ENCODE results near the gene DOCK10.

DOCK10 gene

GRCh38 chr2:224813578-224813977, 228.7 kb downstream of the DOCK10 start:
- Histone ChIP-seq H3K36me3 (ENCODE audit: control insufficient read depth in 5 of 5, insufficient read depth in 5 of 5, low read length in 5 of 5) (peaks cover 0 to 8% (median 0%) of the 10 kb centered on the region in 5 donors), H3K9me3 (ENCODE audit: control insufficient read depth in 5 of 5, low read length in 5 of 5) (no peaks in the 10 kb centered on the region), H3K4me3 (ENCODE audit: low read depth in 1 of 5, low read length in 5 of 5) (no peak overlapping the region), H3K9ac (ENCODE audit: low read length in 5 of 5) (no peak overlapping the region), H3K27ac (ENCODE audit: low read depth, low read length) (no peak overlapping the region), H3K4me1 (ENCODE audit: control insufficient read depth in 5 of 5, insufficient read depth in 5 of 5, low read length in 5 of 5) (peaks cover 0 to 5% (median 0%) of the 10 kb centered on the region in 5 donors), H3K27me3 (ENCODE audit: control insufficient read depth in 5 of 5, insufficient read depth in 4 of 5, low read length in 5 of 5) (no peaks in the 10 kb centered on the region)

- Histone ChIP-seq H3K4me3 (ENCODE audit: low read depth in 1 of 5, low read length in 5 of 5) (no peak overlapping the region), H3K9me3 (ENCODE audit: control insufficient read depth in 5 of 5, low read length in 5 of 5) (no peaks in the 10 kb centered on the region), H3K9ac (ENCODE audit: low read length in 5 of 5) (no peak overlapping the region), H3K27me3 (ENCODE audit: control insufficient read depth in 5 of 5, insufficient read depth in 4 of 5, low read length in 5 of 5) (no peaks in the 10 kb centered on the region), H3K4me1 (ENCODE audit: control insufficient read depth in 5 of 5, insufficient read depth in 5 of 5, low read length in 5 of 5) (peaks cover 0 to 5% (median 4%) of the 10 kb centered on the region in 5 donors), H3K36me3 (ENCODE audit: control insufficient read depth in 5 of 5, insufficient read depth in 5 of 5, low read length in 5 of 5) (peaks cover 0 to 11% (median 0%) of the 10 kb centered on the region in 5 donors), H3K27ac (ENCODE audit: low read depth, low read length) (no peak overlapping the region)
These were observed 234.9 kb downstream of the DOCK10 start for GRCh38 chr2:224807153-224807964.

DNA sequence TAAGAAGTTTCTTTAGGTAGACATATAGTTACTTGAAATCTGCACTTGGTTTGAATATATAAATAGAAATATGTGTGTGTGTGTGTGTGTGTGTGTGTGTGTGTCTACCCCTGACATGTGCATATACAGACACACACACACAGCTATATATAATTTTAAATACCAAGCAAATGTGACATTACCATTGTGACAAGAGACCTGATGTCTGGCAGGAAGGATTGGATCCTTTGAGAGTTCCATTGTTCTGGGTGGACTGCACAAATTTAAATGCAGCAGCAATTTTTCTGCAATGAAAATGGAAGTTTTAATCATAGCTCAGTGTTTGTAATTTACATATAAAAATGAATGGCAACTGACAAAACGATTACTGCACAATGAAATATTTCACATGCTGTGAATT, 238.3 kb downstream of the DOCK10 start:
- no peak overlapping the region for H3K4me3 ChIP-seq (ENCODE audit: low read depth in 1 of 5, low read length in 5 of 5)
- no peak overlapping the region for H3K27ac ChIP-seq (ENCODE audit: low read depth, low read length)
- peaks cover 0 to 12% (median 5%) of the 10 kb centered on the region in 5 donors for H3K36me3 ChIP-seq (ENCODE audit: control insufficient read depth in 5 of 5, insufficient read depth in 5 of 5, low read length in 5 of 5)
- no peaks in the 10 kb centered on the region for H3K27me3 ChIP-seq (ENCODE audit: control insufficient read depth in 5 of 5, insufficient read depth in 4 of 5, low read length in 5 of 5)
- H3K9me3 ChIP-seq (ENCODE audit: control insufficient read depth in 5 of 5, low read length in 5 of 5) = no peaks in the 10 kb centered on the region
- H3K9ac ChIP-seq (ENCODE audit: low read length in 5 of 5) = no peak overlapping the region
- peaks cover 0 to 4% (median 3%) of the 10 kb centered on the region in 5 donors for H3K4me1 ChIP-seq (ENCODE audit: control insufficient read depth in 5 of 5, insufficient read depth in 5 of 5, low read length in 5 of 5)

DNA sequence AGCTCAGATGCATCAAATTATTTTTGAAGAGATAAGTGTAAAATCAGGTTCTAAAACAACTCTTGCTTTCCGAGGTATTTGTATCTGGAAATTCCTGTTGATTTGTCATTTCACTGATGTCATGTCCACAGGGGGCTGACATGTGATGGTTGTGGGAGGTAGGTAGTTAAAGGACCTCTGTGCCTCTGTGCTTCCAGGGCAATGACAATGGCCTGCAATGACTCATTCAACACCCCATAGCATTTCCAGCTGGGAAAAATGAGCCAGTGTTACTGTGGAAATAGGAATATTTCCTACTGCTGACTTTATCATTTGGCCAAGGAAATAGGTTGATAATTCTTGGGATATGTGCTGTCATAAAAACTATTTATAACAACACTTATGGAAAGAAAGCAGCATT, 239.9 kb downstream of the DOCK10 start:
- peaks cover 0 to 17% (median 5%) of the 10 kb centered on the region in 5 donors for H3K36me3 ChIP-seq (ENCODE audit: control insufficient read depth in 5 of 5, insufficient read depth in 5 of 5, low read length in 5 of 5)

GRCh38 chr2:224801360-224801759, 240.9 kb downstream of the DOCK10 start:
- no peaks in the 10 kb centered on the region for H3K9me3 ChIP-seq (ENCODE audit: control insufficient read depth in 5 of 5, low read length in 5 of 5)
- peak overlapping the region; percentile 38 for H3K27ac ChIP-seq (ENCODE audit: low read depth, low read length)
- H3K36me3 ChIP-seq (ENCODE audit: control insufficient read depth in 5 of 5, insufficient read depth in 5 of 5, low read length in 5 of 5) = peaks cover 0 to 17% (median 5%) of the 10 kb centered on the region in 5 donors

More for the DNA sequence above, 239.9 kb downstream of the DOCK10 start:
- H3K4me1 ChIP-seq (ENCODE audit: control insufficient read depth in 5 of 5, insufficient read depth in 5 of 5, low read length in 5 of 5) = peaks cover 0 to 11% (median 4%) of the 10 kb centered on the region in 5 donors
- no peaks in the 10 kb centered on the region for H3K9me3 ChIP-seq (ENCODE audit: control insufficient read depth in 5 of 5, low read length in 5 of 5)
- no peaks in the 10 kb centered on the region for H3K27me3 ChIP-seq (ENCODE audit: control insufficient read depth in 5 of 5, insufficient read depth in 4 of 5, low read length in 5 of 5)
- peak overlapping the region; percentile 63 for H3K27ac ChIP-seq (ENCODE audit: low read depth, low read length)
- no peak overlapping the region for H3K4me3 ChIP-seq (ENCODE audit: low read depth in 1 of 5, low read length in 5 of 5)
- no peak overlapping the region for H3K9ac ChIP-seq (ENCODE audit: low read length in 5 of 5)

DNA sequence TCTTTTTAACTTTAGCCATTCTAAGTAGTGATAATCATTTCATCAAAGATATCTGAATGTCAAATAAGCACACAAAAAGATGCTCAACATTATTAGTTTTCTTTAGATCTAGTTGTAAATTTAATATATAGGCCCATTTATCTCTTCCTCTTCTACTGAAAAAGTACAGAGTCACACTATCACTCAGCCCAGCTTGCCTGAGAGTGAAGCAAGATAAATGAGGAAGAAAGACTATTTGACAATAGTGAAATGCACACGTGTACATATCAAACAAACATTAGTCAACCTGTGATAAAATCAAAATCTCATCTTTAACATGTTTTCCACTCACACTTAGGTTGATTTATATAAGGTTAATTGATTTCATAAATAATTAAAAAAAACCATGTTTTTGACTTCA, 242.6 kb downstream of the DOCK10 start:
- Histone ChIP-seq H3K9me3 (ENCODE audit: control insufficient read depth in 5 of 5, low read length in 5 of 5) (no peaks in the 10 kb centered on the region), H3K36me3 (ENCODE audit: control insufficient read depth in 5 of 5, insufficient read depth in 5 of 5, low read length in 5 of 5) (peaks cover 0 to 17% (median 5%) of the 10 kb centered on the region in 5 donors), H3K27me3 (ENCODE audit: control insufficient read depth in 5 of 5, insufficient read depth in 4 of 5, low read length in 5 of 5) (no peaks in the 10 kb centered on the region), H3K4me3 (ENCODE audit: low read depth in 1 of 5, low read length in 5 of 5) (no peak overlapping the region), H3K4me1 (ENCODE audit: control insufficient read depth in 5 of 5, insufficient read depth in 5 of 5, low read length in 5 of 5) (peaks cover 0 to 11% (median 4%) of the 10 kb centered on the region in 5 donors), H3K9ac (ENCODE audit: low read length in 5 of 5) (no peak overlapping the region), H3K27ac (ENCODE audit: low read depth, low read length) (no peak overlapping the region)

More at GRCh38 chr2:224801360-224801759, 240.9 kb downstream of the DOCK10 start:
- Histone ChIP-seq H3K9ac (ENCODE audit: low read length in 5 of 5) (no peak overlapping the region), H3K27me3 (ENCODE audit: control insufficient read depth in 5 of 5, insufficient read depth in 4 of 5, low read length in 5 of 5) (no peaks in the 10 kb centered on the region), H3K4me1 (ENCODE audit: control insufficient read depth in 5 of 5, insufficient read depth in 5 of 5, low read length in 5 of 5) (peaks cover 0 to 11% (median 4%) of the 10 kb centered on the region in 5 donors), H3K4me3 (ENCODE audit: low read depth in 1 of 5, low read length in 5 of 5) (no peak overlapping the region)

DNA sequence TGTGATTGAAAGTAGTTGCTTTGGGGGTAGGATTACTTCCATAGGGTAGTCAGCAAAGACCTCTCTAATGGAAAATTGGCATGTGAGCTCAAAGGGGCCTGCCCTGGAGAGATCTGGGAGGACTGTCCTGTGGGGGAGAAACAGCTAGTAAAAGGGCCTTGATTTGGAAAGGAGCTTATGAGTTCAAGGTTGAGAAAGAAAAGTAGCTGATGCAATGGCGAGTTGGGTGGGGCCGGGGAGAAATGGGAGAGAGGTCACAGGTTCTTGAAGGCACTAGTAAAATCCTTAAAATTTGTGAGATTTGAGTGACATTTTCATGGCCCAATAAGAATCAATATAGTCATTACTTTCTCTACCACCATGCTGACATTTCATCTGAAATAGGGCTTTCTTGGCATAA, 244.1 kb downstream of the DOCK10 start:
- no peaks in the 10 kb centered on the region for H3K9me3 ChIP-seq (ENCODE audit: control insufficient read depth in 5 of 5, low read length in 5 of 5)
- H3K27me3 ChIP-seq (ENCODE audit: control insufficient read depth in 5 of 5, insufficient read depth in 4 of 5, low read length in 5 of 5) = no peaks in the 10 kb centered on the region
- H3K36me3 ChIP-seq (ENCODE audit: control insufficient read depth in 5 of 5, insufficient read depth in 5 of 5, low read length in 5 of 5) = peaks cover 0 to 11% (median 5%) of the 10 kb centered on the region in 5 donors

DNA sequence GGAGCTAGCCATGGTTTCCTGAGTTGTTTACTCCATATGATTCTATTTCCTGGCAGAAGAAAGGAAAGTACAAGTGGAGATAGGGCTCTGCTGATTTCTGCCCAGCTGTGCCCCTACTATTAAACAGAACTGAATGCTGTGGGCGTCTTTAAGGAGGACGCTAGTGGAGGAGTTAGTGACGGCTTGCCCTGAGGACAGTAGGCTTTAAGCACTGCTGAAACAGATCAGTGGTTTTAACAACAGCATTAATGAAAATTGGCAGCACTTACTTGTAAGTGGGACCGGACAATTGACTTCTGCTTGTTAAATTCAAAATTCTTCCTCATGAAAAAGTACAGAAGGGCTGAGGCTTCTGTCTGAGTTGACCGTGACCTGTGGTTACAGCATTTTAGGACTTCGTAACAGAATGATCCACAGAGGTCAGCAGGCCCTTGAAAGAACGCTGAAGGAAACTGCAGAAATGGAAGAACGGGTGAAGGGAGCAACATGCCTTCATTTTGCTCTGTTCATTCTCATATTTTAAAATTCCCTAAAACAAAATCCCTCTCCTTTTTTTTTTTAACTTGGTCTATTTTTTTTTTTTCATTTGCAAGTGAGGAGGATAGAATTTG, 245.5 kb downstream of the DOCK10 start:
- Histone ChIP-seq H3K9ac (ENCODE audit: low read length in 5 of 5) (no peak overlapping the region), H3K4me3 (ENCODE audit: low read depth in 1 of 5, low read length in 5 of 5) (no peak overlapping the region), H3K4me1 (ENCODE audit: control insufficient read depth in 5 of 5, insufficient read depth in 5 of 5, low read length in 5 of 5) (peaks cover 0 to 18% (median 0%) of the 10 kb centered on the region in 5 donors), H3K27me3 (ENCODE audit: control insufficient read depth in 5 of 5, insufficient read depth in 4 of 5, low read length in 5 of 5) (no peaks in the 10 kb centered on the region), H3K9me3 (ENCODE audit: control insufficient read depth in 5 of 5, low read length in 5 of 5) (no peaks in the 10 kb centered on the region), H3K27ac (ENCODE audit: low read depth, low read length) (no peak overlapping the region), H3K36me3 (ENCODE audit: control insufficient read depth in 5 of 5, insufficient read depth in 5 of 5, low read length in 5 of 5) (peaks cover 0 to 11% (median 5%) of the 10 kb centered on the region in 5 donors)

More for the DNA sequence above, 244.1 kb downstream of the DOCK10 start:
- Histone ChIP-seq H3K27ac (ENCODE audit: low read depth, low read length) (no peak overlapping the region), H3K4me1 (ENCODE audit: control insufficient read depth in 5 of 5, insufficient read depth in 5 of 5, low read length in 5 of 5) (peaks cover 0 to 18% (median 4%) of the 10 kb centered on the region in 5 donors), H3K4me3 (ENCODE audit: low read depth in 1 of 5, low read length in 5 of 5) (no peak overlapping the region), H3K9ac (ENCODE audit: low read length in 5 of 5) (no peak overlapping the region)

DNA sequence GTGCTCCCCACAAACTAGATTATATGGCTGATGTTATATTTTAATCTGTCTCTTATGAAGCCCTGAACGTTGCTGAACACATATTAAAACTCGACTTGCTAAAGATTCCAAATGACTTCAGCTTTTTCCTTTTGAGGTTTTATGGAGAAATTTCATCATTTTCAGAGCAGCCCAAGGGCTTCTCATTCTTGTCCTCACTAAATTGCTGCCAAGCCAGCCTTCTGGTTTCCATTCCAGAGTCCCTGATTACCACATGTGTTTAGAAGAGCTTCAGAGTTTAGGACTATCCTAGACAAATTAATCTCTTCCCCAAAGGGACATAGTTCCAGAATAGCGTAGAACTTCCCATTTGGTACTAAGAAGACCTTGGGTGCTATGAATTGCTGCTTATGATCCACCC, 248.3 kb downstream of the DOCK10 start:
- Histone ChIP-seq H3K36me3 (ENCODE audit: control insufficient read depth in 5 of 5, insufficient read depth in 5 of 5, low read length in 5 of 5) (peaks cover 0 to 9% (median 3%) of the 10 kb centered on the region in 5 donors), H3K27ac (ENCODE audit: low read depth, low read length) (peak overlapping the region; percentile 48)

DNA sequence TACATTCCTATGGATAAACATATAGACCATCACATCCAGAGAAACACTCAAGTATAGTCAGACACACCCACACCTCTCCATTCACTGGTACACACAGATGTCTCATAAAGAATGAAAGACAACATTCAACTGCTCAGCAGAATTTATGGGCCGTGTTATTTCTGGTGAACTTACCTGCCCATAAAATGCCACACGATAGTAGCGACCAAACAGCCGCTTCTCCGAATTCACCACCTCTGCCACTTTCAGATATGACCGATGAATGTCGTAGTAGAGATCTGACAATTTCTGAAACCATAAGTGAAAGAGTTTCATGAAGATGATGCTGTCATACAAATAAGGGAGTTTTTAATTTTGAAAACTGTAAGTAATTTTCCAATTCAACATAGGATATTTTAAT, 255.4 kb downstream of the DOCK10 start:
- no peak overlapping the region for H3K9ac ChIP-seq (ENCODE audit: low read length in 5 of 5)
- no peaks in the 10 kb centered on the region for H3K4me1 ChIP-seq (ENCODE audit: control insufficient read depth in 5 of 5, insufficient read depth in 5 of 5, low read length in 5 of 5)
- no peak overlapping the region for H3K27ac ChIP-seq (ENCODE audit: low read depth, low read length)
- no peaks in the 10 kb centered on the region for H3K27me3 ChIP-seq (ENCODE audit: control insufficient read depth in 5 of 5, insufficient read depth in 4 of 5, low read length in 5 of 5)
- H3K9me3 ChIP-seq (ENCODE audit: control insufficient read depth in 5 of 5, low read length in 5 of 5) = no peaks in the 10 kb centered on the region
- peaks cover 0 to 26% (median 4%) of the 10 kb centered on the region in 5 donors for H3K36me3 ChIP-seq (ENCODE audit: control insufficient read depth in 5 of 5, insufficient read depth in 5 of 5, low read length in 5 of 5)
- no peak overlapping the region for H3K4me3 ChIP-seq (ENCODE audit: low read depth in 1 of 5, low read length in 5 of 5)

More for the DNA sequence above, 248.3 kb downstream of the DOCK10 start:
- Histone ChIP-seq H3K4me3 (ENCODE audit: low read depth in 1 of 5, low read length in 5 of 5) (no peak overlapping the region), H3K4me1 (ENCODE audit: control insufficient read depth in 5 of 5, insufficient read depth in 5 of 5, low read length in 5 of 5) (peaks cover 0 to 18% (median 0%) of the 10 kb centered on the region in 5 donors), H3K9me3 (ENCODE audit: control insufficient read depth in 5 of 5, low read length in 5 of 5) (no peaks in the 10 kb centered on the region), H3K27me3 (ENCODE audit: control insufficient read depth in 5 of 5, insufficient read depth in 4 of 5, low read length in 5 of 5) (no peaks in the 10 kb centered on the region), H3K9ac (ENCODE audit: low read length in 5 of 5) (peak overlapping the region in 1 of 5 donors; percentile 43)

All from subcutaneous abdominal adipose tissue (tissue), 5 donors.